Endothelial cell of umbilical vein (primary cell): Measurements from ENCODE around the gene STYK1. TPM values are rescaled to one million over a fixed set of nuclear protein-coding genes. Genes with fewer than 3 reads are reported as not detected.

Experiments
- BruUV-seq: library from RNA; stranded (reverse); fragments of 400-500 nt; replicated peaks from 2 replicates; lab custom pipeline; 2021; lab: Mats Ljungman, UMichigan
- CTCF ChIA-PET: fragments of 300-600, 350-600 bp; sonication (Branson Sonifier 250); formaldehyde crosslinking; loops from one replicate; lab custom pipeline; 2021; ENCODE audit warnings: antibody characterized with exemption, inconsistent platforms; lab: Charles Lee
- POLR2A ChIA-PET: fragments of 300-600, 350-600 bp; sonication (Branson Sonifier 250); formaldehyde crosslinking; loops from one replicate; lab custom pipeline; 2021; ENCODE audit warnings: antibody characterized with exemption, inconsistent platforms; lab: Charles Lee
- DNase-seq: peaks from one replicate; pipeline ENCODE4 v3.0.0-alpha.2; 2011; ENCODE audit warnings: low read depth, low spot score
- FAIRE-seq: peaks from 2 replicates; lab custom pipeline; 2011; peaks lifted over from hg19 to GRCh38; lab: Jason Lieb, UNC
- H2AFZ ChIP-seq: 2 replicates; pipeline ENCODE4 v1.6.0; 2012; ENCODE audit warnings: low read depth, low read length, control low read depth, inconsistent platforms
- H3K27ac ChIP-seq: 2 replicates; pipeline ENCODE4 v1.5.1; 2011; ENCODE audit warnings: low read depth, mild to moderate bottlenecking, control low read depth, low read length, moderate library complexity; ENCODE audit not compliant: insufficient read depth
- H3K27me3 ChIP-seq, 2 experiments: 2 replicates each; pipeline versions ENCODE4 v1.6.0 to v1.6.1; 2011; ENCODE audit warnings: low read length in 2 of 2, mixed read lengths in 1 of 2; ENCODE audit not compliant: control insufficient read depth in 2 of 2, insufficient read depth in 2 of 2
- H3K36me3 ChIP-seq, 2 experiments: 2 replicates in 1 of 2; 3 replicates in 1 of 2; pipeline ENCODE4 v1.5.1; 2011; ENCODE audit warnings: low read length in 2 of 2, mild to moderate bottlenecking in 1 of 2, moderate library complexity in 1 of 2; ENCODE audit not compliant: control insufficient read depth in 2 of 2, insufficient read depth in 2 of 2; ENCODE audit errors: extremely low read depth in 1 of 2
- H3K4me1 ChIP-seq: 3 replicates; pipeline ENCODE4 v1.5.1; 2011; ENCODE audit warnings: mild to moderate bottlenecking, low read length; ENCODE audit not compliant: control insufficient read depth, insufficient read depth; ENCODE audit errors: extremely low read depth
- H3K4me2 ChIP-seq: 2 replicates; pipeline ENCODE4 v1.6.1; 2011; ENCODE audit warnings: low read length, control low read depth, mixed read lengths; ENCODE audit not compliant: insufficient read depth
- H3K4me3 ChIP-seq, 3 experiments: fragments of 200-600 bp in 1 of 3; sonication (generic), shearing (Covaris generic) in 1 of 3; replicated peaks in 1 of 3; 2 replicates each; pipeline ENCODE4 v1.5.1; 2011 to 2016; ENCODE audit warnings: control low read depth in 3 of 3, low read length in 3 of 3, mild to moderate bottlenecking in 2 of 3, inconsistent platforms in 1 of 3, low read depth in 1 of 3, moderate library complexity in 1 of 3; ENCODE audit not compliant: insufficient read depth in 1 of 3
- H3K79me2 ChIP-seq: 2 replicates; pipeline ENCODE4 v1.6.0; 2012; ENCODE audit warnings: low read length, inconsistent platforms; ENCODE audit not compliant: control insufficient read depth, insufficient read depth
- H3K9ac ChIP-seq: replicated peaks from 2 replicates; pipeline ENCODE3; 2011; ENCODE audit warnings: low read length, control low read depth; ENCODE audit not compliant: insufficient read depth; ENCODE audit errors: extremely low read depth
- H3K9me1 ChIP-seq: replicated peaks from 3 replicates; pipeline ENCODE4 v1.6.0; 2011; ENCODE audit warnings: mild to moderate bottlenecking, low read length; ENCODE audit not compliant: control insufficient read depth, insufficient read depth; ENCODE audit errors: extremely low read depth
- H3K9me3 ChIP-seq: replicated peaks from 2 replicates; pipeline ENCODE4 v1.5.1; 2012; ENCODE audit warnings: low read length, inconsistent platforms; ENCODE audit not compliant: control insufficient read depth, insufficient read depth
- H4K20me1 ChIP-seq: replicated peaks from 2 replicates; pipeline ENCODE3; 2011; ENCODE audit warnings: mild to moderate bottlenecking, low read length; ENCODE audit not compliant: control insufficient read depth, insufficient read depth; ENCODE audit errors: extremely low read depth
- CTCF ChIP-seq, 2 donors: IDR thresholded peaks; 1 replicate in 1 of 2; 2 replicates in 1 of 2; pipeline ENCODE4 v1.5.1; 2011; ENCODE audit warnings: low read length in 2 of 2, mild to moderate bottlenecking in 2 of 2, moderate library complexity in 2 of 2, control low read depth in 1 of 2, inconsistent platforms in 1 of 2, low read depth in 1 of 2; ENCODE audit not compliant: insufficient read depth in 1 of 2; ENCODE audit errors: extremely low read depth in 1 of 2
- EZH2 ChIP-seq: IDR thresholded peaks from 2 replicates; pipeline ENCODE4 v1.6.1; 2012; ENCODE audit warnings: borderline replicate concordance, low read depth, mild to moderate bottlenecking, moderate library complexity, low read length, inconsistent platforms; ENCODE audit not compliant: severe bottlenecking
- FOS ChIP-seq: IDR thresholded peaks from 2 replicates; pipeline ENCODE4 v1.6.1; 2011; ENCODE audit warnings: mild to moderate bottlenecking, low read length, moderate library complexity, borderline replicate concordance; ENCODE audit not compliant: insufficient read depth
- GATA2 ChIP-seq: IDR thresholded peaks from 2 replicates; pipeline ENCODE4 v1.7.0; 2011; ENCODE audit warnings: low read depth, mild to moderate bottlenecking, moderate library complexity, mixed read lengths, low read length; ENCODE audit not compliant: insufficient read length, insufficient read depth
- JUN ChIP-seq: IDR thresholded peaks from 2 replicates; pipeline ENCODE4 v1.6.1; 2011; ENCODE audit warnings: borderline replicate concordance, low read depth; ENCODE audit not compliant: insufficient read length, insufficient read depth
- MAX ChIP-seq: IDR thresholded peaks from 2 replicates; pipeline ENCODE4 v1.6.1; 2011; ENCODE audit not compliant: insufficient read depth, insufficient read length
- MYC ChIP-seq: IDR thresholded peaks from one replicate; pipeline ENCODE4 v1.6.1; 2011; ENCODE audit warnings: mild to moderate bottlenecking, low read depth, low read length
- POLR2A ChIP-seq: IDR thresholded peaks from 2 replicates; pipeline ENCODE4 v1.6.1; 2012; ENCODE audit warnings: low read depth, mild to moderate bottlenecking, control low read depth, low read length
- POLR2AphosphoS5 ChIP-seq: IDR thresholded peaks from 2 replicates; pipeline ENCODE4 v1.6.1; 2012; ENCODE audit warnings: low read depth, mild to moderate bottlenecking, control low read depth, low read length, moderate library complexity; ENCODE audit not compliant: insufficient read depth
- dilution Hi-C: fragments of 300-500 bp; cut with MboI; formaldehyde crosslinking; loops from one replicate; pipeline ENCODE4 v1.15.0; 2019; ENCODE audit warnings: low sequenced_read_pairs; ENCODE audit not compliant: extremely low pct_ligation_motif_present
- intact Hi-C: fragments of 100-400 bp; cut with micrococcal nuclease; formaldehyde crosslinking; loops from one replicate; pipeline ENCODE4 v1.10.0; 2022
- polyA plus RNA-seq, 4 experiments: library from polyadenylated mRNA; depleted of rRNA in 3 of 4; stranded (reverse) in 3 of 4; unstranded in 1 of 4; fragments of >200 nt; gene quantifications; 2 replicates each; pipeline versions ENCODE4 v1.2.1 to v1.2.3, GENCODE V29; 2011 to 2012; ENCODE audit warnings: missing spikeins in 1 of 4
- total RNA-seq: library from RNA; stranded (reverse); gene quantifications from 2 replicates; pipeline ENCODE4 v1.2.3, GENCODE V29; 2021

STYK1 gene
- total and polyA plus RNA-seq, 2 donors (not counting 3 experiments of a cell fraction or from before 2014, with no cell fraction given): 7.7 to 15.2 TPM

- Histone ChIP-seq H3K27ac (no peak overlapping the region), H2AFZ (no peak overlapping the region), H3K4me3 (no peak overlapping the region), H3K9me3 (no peaks in the 10 kb centered on the region), H3K36me3 (peaks cover 5 to 50% of the 10 kb centered on the region in 2 experiments), H3K79me2 (peaks cover 12% of the 10 kb centered on the region), H3K4me1 (no peaks in the 10 kb centered on the region), H3K9me1 (no peaks in the 10 kb centered on the region), H3K4me2 (no peak overlapping the region), H3K9ac (no peak overlapping the region), H3K27me3 (no peaks in the 10 kb centered on the region), H4K20me1 (peaks cover 2% of the 10 kb centered on the region)
- no TSS peak for BruUV-seq
- ChIA-PET POLR2A (no interaction called here), CTCF (no interaction called here)
- dilution Hi-C loops: no loop called here
- intact Hi-C loops: no loop called here
- peak; percentile 42 for FAIRE-seq
- TF ChIP-seq MYC (no peak), EZH2 (no peak), FOS (no peak), JUN (no peak), CTCF (IDR thresholded peaks at IDR 0.05; ENCODE audit: extremely low read depth in 1 of 2, insufficient read depth in 1 of 2, low read depth in 1 of 2, low read length in 2 of 2) (no peak), MAX (no peak), POLR2AphosphoS5 (no peak), GATA2 (no peak), POLR2A (no peak)
- no peak for DNase-seq
These were observed 27.4 kb upstream of the STYK1 start for GRCh38 chr12:10701131-10701681.
